Skin of body (tissue), 2 donors: ENCODE data around the gene AHCYL1. TPM values are rescaled to one million over a fixed set of nuclear protein-coding genes. Genes with fewer than 3 reads are reported as not detected.

ENCODE experiments used
- DNase-seq: peaks from one replicate; lab custom pipeline; 2025; lab: John Stamatoyannopoulos, UW
- total RNA-seq: library from RNA; depleted of rRNA; stranded (reverse); fragments of >200 nt; gene quantifications from one replicate; pipeline ENCODE4 v1.2.3, GENCODE V29; 2014

AHCYL1 gene
- total RNA-seq, 1 donor from 2014 or later, result 40.5 TPM

GRCh38 chr1:109976762-109977161 is 7.8 kb upstream of the AHCYL1 start:
- no peak for DNase-seq

- no peak for DNase-seq
These were observed 7.3 kb upstream of the AHCYL1 start for GRCh38 chr1:109977225-109977624.

GRCh38 chr1:109977657-109978378 is 6.7 kb upstream of the AHCYL1 start:
- DNase-seq, result no peak

- no peak for DNase-seq
These were observed 5.6 kb upstream of the AHCYL1 start for GRCh38 chr1:109978761-109979488.

GRCh38 chr1:109979489-109980091 is 5.0 kb upstream of the AHCYL1 start:
- DNase-seq, result peak; percentile 40

- DNase-seq, result no peak
These were observed 4.1 kb upstream of the AHCYL1 start for GRCh38 chr1:109980324-109981003.

- no peak for DNase-seq
These were observed 3.6 kb upstream of the AHCYL1 start for GRCh38 chr1:109981004-109981335.

- no peak for DNase-seq
These were observed 980 bp upstream of the AHCYL1 start for GRCh38 chr1:109983380-109984189.

- peak; percentile 80 for DNase-seq
These were observed 442 bp upstream of the AHCYL1 start for GRCh38 chr1:109984190-109984455.

GRCh38 chr1:109985247-109986053 is 885 bp downstream of the AHCYL1 start:
- DNase-seq, result peak; percentile 33

GRCh38 chr1:109986054-109986444 is 1.5 kb downstream of the AHCYL1 start:
- no peak for DNase-seq

GRCh38 chr1:109988349-109988914 is 3.9 kb downstream of the AHCYL1 start:
- DNase-seq, result no peak

- DNase-seq, result no peak
These were observed 5.1 kb downstream of the AHCYL1 start for GRCh38 chr1:109989506-109990301.

GRCh38 chr1:109990302-109990653 is 5.7 kb downstream of the AHCYL1 start:
- DNase-seq, result no peak

GRCh38 chr1:109991400-109991925 is 6.9 kb downstream of the AHCYL1 start:
- no peak for DNase-seq

GRCh38 chr1:109993885-109994284 is 9.3 kb downstream of the AHCYL1 start:
- no peak for DNase-seq

- DNase-seq, result no peak
These were observed 10.1 kb downstream of the AHCYL1 start for GRCh38 chr1:109994654-109995053.

GRCh38 chr1:109995536-109995935 is 11.0 kb downstream of the AHCYL1 start:
- no peak for DNase-seq

GRCh38 chr1:109996476-109996875 is 11.9 kb downstream of the AHCYL1 start:
- DNase-seq, result no peak
